OCI-LY3 (cell line): Measurements from ENCODE around the gene MXD4.

Experiments
- H2AFZ ChIP-seq: fragments of 200-600, 300-600 bp; shearing (Covaris generic); 2 replicates; pipeline ENCODE4 v1.6.0; 2014; ENCODE audit warnings: antibody characterized with exemption, low read depth, low read length
- H3K27ac ChIP-seq: fragments of 200-600, 300-600 bp; sonication (generic); 2 replicates; pipeline ENCODE4 v1.5.1; 2014; ENCODE audit warnings: mild to moderate bottlenecking, low read length, moderate library complexity, mixed read lengths
- H3K27me3 ChIP-seq: fragments of 200-600, 300-600 bp; sonication (generic); 2 replicates; pipeline ENCODE4 v1.6.1; 2014; ENCODE audit warnings: low read depth, low read length, mixed read lengths
- H3K36me3 ChIP-seq: fragments of 200-600, 300-600 bp; sonication (generic); replicated peaks from 2 replicates; pipeline ENCODE3; 2014; ENCODE audit warnings: low read depth, low read length, mixed read lengths
- H3K4me1 ChIP-seq: fragments of 300-600, 200-600 bp; sonication (generic); 2 replicates; pipeline ENCODE4 v1.6.1; 2014; ENCODE audit warnings: low read length, mixed read lengths
- H3K4me2 ChIP-seq: fragments of 200-600, 300-600 bp; sonication (generic); 2 replicates; pipeline ENCODE4 v1.6.1; 2014; ENCODE audit warnings: low read length, mixed read lengths
- H3K4me3 ChIP-seq: fragments of 300-600, 200-600 bp; sonication (generic); 2 replicates; pipeline ENCODE4 v1.5.1; 2014; ENCODE audit warnings: antibody characterized with exemption, mild to moderate bottlenecking, low read length, moderate library complexity
- H3K79me2 ChIP-seq: fragments of 300-600, 200-600 bp; shearing (Covaris generic); 2 replicates; pipeline ENCODE4 v1.6.1; 2014; ENCODE audit warnings: mild to moderate bottlenecking, low read length, mixed read lengths
- H3K9ac ChIP-seq: fragments of 300-600, 200-600 bp; shearing (Covaris generic); 2 replicates; pipeline ENCODE4 v1.6.0; 2014; ENCODE audit warnings: mild to moderate bottlenecking, low read length, moderate library complexity
- H3K9me3 ChIP-seq: fragments of 200-600, 300-600 bp; shearing (Covaris generic); 2 replicates; pipeline ENCODE4 v1.6.1; 2014; ENCODE audit warnings: low read length, mixed read lengths; ENCODE audit not compliant: insufficient read depth
- H4K20me1 ChIP-seq: fragments of 200-600, 300-600 bp; sonication (generic); 2 replicates; pipeline ENCODE4 v1.6.1; 2016; ENCODE audit warnings: low read length, mixed read lengths; ENCODE audit not compliant: insufficient read depth
- EZH2phosphoT487 ChIP-seq: fragments of 200-600 bp; shearing (Covaris generic); IDR thresholded peaks from 2 replicates; pipeline ENCODE4 v1.6.1; 2018; ENCODE audit warnings: antibody characterized with exemption, mixed run types, low read depth
- TF ChIP-seq, protein P1 (sequence below): fragments of 200-600, 300-600 bp; sonication (generic); IDR thresholded peaks from 2 replicates; pipeline ENCODE4 v1.5.1; 2014; ENCODE audit warnings: antibody characterized with exemption, low read length, low read depth

Gene MXD4

DNA sequence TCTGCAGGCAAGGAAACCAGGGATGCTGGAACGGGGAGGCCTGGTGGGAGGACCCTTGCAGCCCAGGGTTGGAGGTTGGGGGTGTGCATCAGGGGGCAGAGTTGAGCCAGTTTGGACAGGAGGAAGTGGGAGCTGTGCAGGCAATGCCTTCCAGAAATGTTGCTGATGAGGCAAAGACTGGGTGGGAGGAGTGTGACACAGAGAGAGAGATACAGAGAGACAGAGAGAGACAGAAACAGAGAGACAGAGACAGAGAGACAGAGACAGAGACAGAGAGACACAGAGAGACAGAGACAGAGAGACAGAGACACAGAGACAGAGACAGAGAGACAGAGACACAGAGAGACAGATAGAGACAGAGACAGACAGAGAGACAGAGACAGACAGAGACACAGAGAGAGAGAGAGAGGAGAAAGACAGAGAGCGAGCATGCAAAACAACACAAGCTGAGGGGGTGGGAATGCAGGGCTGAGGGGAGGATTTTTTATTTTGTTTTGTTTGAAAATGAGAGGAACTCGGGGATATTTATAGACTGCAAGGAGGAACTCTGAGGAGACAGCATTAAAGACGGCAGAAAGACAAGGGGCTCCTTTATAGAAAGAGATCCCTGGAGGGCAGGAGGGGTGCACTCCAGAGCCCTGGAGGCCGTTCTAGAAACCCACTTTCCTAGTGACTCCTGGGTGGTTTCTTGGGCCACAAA is 18.1 kb downstream of the MXD4 start:
- Histone ChIP-seq H3K36me3 (peaks cover 13% of the 10 kb centered on the region), H3K9me3 (no peaks in the 10 kb centered on the region), H3K9ac (no peak overlapping the region), H4K20me1 (peaks cover 20% of the 10 kb centered on the region), H3K4me1 (peaks cover 32% of the 10 kb centered on the region), H3K79me2 (peaks cover 30% of the 10 kb centered on the region), H2AFZ (peak overlapping the region; percentile 68), H3K4me3 (peak overlapping the region; percentile 29), H3K27ac (no peak overlapping the region), H3K4me2 (peak overlapping the region; percentile 17), H3K27me3 (no peaks in the 10 kb centered on the region)
- no peak for TF ChIP-seq EZH2phosphoT487
- TF ChIP-seq, protein P1, sequence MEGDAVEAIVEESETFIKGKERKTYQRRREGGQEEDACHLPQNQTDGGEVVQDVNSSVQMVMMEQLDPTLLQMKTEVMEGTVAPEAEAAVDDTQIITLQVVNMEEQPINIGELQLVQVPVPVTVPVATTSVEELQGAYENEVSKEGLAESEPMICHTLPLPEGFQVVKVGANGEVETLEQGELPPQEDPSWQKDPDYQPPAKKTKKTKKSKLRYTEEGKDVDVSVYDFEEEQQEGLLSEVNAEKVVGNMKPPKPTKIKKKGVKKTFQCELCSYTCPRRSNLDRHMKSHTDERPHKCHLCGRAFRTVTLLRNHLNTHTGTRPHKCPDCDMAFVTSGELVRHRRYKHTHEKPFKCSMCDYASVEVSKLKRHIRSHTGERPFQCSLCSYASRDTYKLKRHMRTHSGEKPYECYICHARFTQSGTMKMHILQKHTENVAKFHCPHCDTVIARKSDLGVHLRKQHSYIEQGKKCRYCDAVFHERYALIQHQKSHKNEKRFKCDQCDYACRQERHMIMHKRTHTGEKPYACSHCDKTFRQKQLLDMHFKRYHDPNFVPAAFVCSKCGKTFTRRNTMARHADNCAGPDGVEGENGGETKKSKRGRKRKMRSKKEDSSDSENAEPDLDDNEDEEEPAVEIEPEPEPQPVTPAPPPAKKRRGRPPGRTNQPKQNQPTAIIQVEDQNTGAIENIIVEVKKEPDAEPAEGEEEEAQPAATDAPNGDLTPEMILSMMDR = peak; percentile 50

DNA sequence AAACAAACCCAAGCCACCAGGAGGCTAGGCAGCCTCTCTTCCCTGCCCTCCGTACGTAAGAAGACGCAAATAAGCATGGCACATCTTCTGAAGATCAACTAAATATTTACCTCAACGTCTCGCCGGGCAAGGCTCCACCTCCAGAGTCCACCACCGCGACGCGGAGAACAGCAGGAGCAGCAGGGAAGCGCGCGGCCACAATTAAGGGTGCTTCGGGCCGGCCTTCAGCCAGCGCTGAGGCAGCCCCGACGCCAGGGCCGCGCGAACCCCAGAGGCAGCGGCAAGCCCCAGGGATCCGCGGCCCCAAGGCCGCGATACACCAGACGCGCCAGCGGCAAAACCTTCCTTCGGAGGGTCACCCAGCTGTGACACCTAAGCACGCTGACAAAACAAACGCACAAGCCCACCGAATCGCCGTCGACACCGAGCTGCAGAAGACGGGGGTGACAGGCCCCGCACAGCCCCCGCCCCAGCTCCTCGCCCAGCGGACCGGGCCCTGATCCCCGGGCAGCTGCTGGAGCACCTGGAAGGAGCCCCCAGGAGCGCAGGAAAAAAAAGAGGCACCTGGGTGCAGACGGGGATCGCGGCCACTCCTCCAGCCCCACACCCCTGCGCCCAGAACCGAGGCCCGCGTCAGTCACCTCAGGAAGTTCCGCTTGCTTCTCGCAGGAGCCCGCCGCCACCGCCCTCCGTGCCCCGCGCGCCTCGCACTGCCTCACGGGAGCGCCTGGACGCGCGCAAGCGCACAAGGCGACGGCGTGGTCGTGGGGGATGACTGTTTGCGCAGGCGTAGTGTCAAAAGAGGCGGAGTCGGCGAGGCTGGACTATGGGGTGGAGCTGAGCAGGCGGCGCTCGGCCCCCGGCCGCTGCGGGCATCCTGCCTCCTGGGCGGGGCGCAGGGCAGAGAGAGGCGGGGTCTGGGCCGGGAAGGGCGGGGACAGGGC is 20.2 kb downstream of the MXD4 start, which contains the start of the genes HAUS3 and POLN:
Gene HAUS3 (minus strand): TSS at position 712 of the 944 bp plus-strand sequence. CDS start 1,175 bp downstream, outside the sequence.
Gene POLN (minus strand): TSS at position 712 of the 944 bp plus-strand sequence. CDS start 12,890 bp downstream, outside the sequence.
- Histone ChIP-seq H3K36me3 (peaks cover 18% of the 10 kb centered on the region), H4K20me1 (peaks cover 25% of the 10 kb centered on the region), H3K4me2 (peak within 1 kb of the TSS; percentile 87), H3K79me2 (peaks cover 49% of the 10 kb centered on the region), H3K4me3 (peak within 1 kb of the TSS; percentile 93), H3K9ac (peak within 1 kb of the TSS; percentile 84), H2AFZ (peak within 1 kb of the TSS; percentile 57; the same call in 1 of the 2 replicates), H3K4me1 (peaks cover 35% of the 10 kb centered on the region), H3K9me3 (no peaks in the 10 kb centered on the region), H3K27me3 (no peaks in the 10 kb centered on the region), H3K27ac (peak within 1 kb of the TSS; percentile 44)
- no peak for TF ChIP-seq EZH2phosphoT487
- TF ChIP-seq, protein P1 = no peak

DNA sequence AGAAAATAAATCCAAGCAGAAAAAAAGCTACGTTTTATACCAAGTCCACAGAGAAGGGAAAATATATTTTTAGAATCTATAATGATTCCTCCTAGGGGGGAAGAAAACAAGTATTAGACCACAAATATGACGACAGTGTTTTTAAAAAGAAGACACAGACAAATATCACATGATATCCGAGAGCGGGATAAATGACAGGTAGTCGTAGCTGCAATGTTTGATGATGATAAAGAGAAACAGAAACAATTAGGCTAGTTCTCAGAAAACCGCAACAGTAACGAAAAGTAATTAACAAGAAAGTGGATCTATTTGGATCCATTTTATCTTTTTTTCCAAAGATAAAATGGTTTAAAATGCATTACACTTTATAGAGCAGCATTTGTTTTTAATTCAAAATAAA is 20.9 kb downstream of the MXD4 start:
- Histone ChIP-seq H3K9ac (peak overlapping the region; percentile 84), H4K20me1 (peaks cover 25% of the 10 kb centered on the region), H3K4me2 (peak overlapping the region; percentile 87), H3K4me3 (peak overlapping the region; percentile 93), H2AFZ (no peak overlapping the region), H3K27me3 (no peaks in the 10 kb centered on the region), H3K36me3 (peaks cover 21% of the 10 kb centered on the region), H3K27ac (peak overlapping the region; percentile 44; the same call in 1 of the 2 replicates), H3K79me2 (peaks cover 51% of the 10 kb centered on the region), H3K9me3 (no peaks in the 10 kb centered on the region), H3K4me1 (peaks cover 35% of the 10 kb centered on the region)
- no peak for TF ChIP-seq EZH2phosphoT487
- TF ChIP-seq, protein P1 = no peak
